Skin of body (tissue), 2 donors: Measurements from ENCODE around the gene MSTN. TPM values are rescaled to one million over a fixed set of nuclear protein-coding genes. Genes with fewer than 3 reads are reported as not detected.
"Not testable (repeated sequence)": the region's sequence is repeated elsewhere in the genome, so short reads cannot be mapped to it uniquely, and the experiment has no call there.

ENCODE experiments used
- DNase-seq: peaks from one replicate; lab custom pipeline; 2025; lab: John Stamatoyannopoulos, UW
- total RNA-seq: library from RNA; depleted of rRNA; stranded (reverse); fragments of >200 nt; gene quantifications from one replicate; pipeline ENCODE4 v1.2.3, GENCODE V29; 2014

MSTN gene
- total RNA-seq, 1 donor from 2014 or later, result 6.2 TPM

- DNase-seq, result no peak
These were observed 3.3 kb upstream of the MSTN start for GRCh38 chr2:190065839-190066238.

GRCh38 chr2:190063624-190064023 lies 1.1 kb upstream of the MSTN start:
- DNase-seq, result no peak

- DNase-seq, result no peak
These were observed 476 bp downstream of the MSTN start for GRCh38 chr2:190062053-190062452.

GRCh38 chr2:190060626-190061025 lies 1.9 kb downstream of the MSTN start:
- no peak for DNase-seq

- DNase-seq, result no peak
These were observed 2.5 kb downstream of the MSTN start for GRCh38 chr2:190060019-190060418.

GRCh38 chr2:190053426-190053825 lies 9.1 kb downstream of the MSTN start:
- DNase-seq, result no peak

- DNase-seq, result no peak
These were observed 10.2 kb downstream of the MSTN start for GRCh38 chr2:190052307-190052706.

GRCh38 chr2:190051223-190051622 lies 11.3 kb downstream of the MSTN start:
- no peak for DNase-seq

- no peak for DNase-seq
These were observed 12.5 kb downstream of the MSTN start for GRCh38 chr2:190050001-190050400.

GRCh38 chr2:190044866-190045265 lies 17.7 kb downstream of the MSTN start:
- no peak for DNase-seq

GRCh38 chr2:190043441-190043840 lies 19.1 kb downstream of the MSTN start:
- no peak for DNase-seq

- no peak for DNase-seq
These were observed 26.5 kb downstream of the MSTN start for GRCh38 chr2:190036071-190036470.

- not testable (repeated sequence) for DNase-seq
These were observed 28.1 kb downstream of the MSTN start for GRCh38 chr2:190034417-190034816.

GRCh38 chr2:190031969-190032618 lies 30.4 kb downstream of the MSTN start:
- no peak for DNase-seq

GRCh38 chr2:190023860-190024259 lies 38.7 kb downstream of the MSTN start:
- no peak for DNase-seq

- DNase-seq, result no peak
These were observed 41.8 kb downstream of the MSTN start for GRCh38 chr2:190020720-190021119.

GRCh38 chr2:190017837-190018236 lies 44.7 kb downstream of the MSTN start:
- no peak for DNase-seq

- not testable (repeated sequence) for DNase-seq
These were observed 46.6 kb downstream of the MSTN start for GRCh38 chr2:190015969-190016368.
